ELR (cell line): ENCODE measurements around the gene SCNN1A.
A peak's percentile ranks its signal among the peaks of the same experiment; 100 is the strongest.

Experiments
- DNase-seq: peaks from one replicate; pipeline ENCODE4 v3.0.0-alpha.2; 2015; ENCODE audit warnings: low read depth

Gene SCNN1A

GRCh38 chr12:6384499-6385436, 9.4 kb upstream of the SCNN1A start:
- peak; percentile 42 for DNase-seq

GRCh38 chr12:6383572-6384498, 8.5 kb upstream of the SCNN1A start, which contains the start of gene LTBR:
TSS of gene LTBR (plus strand) at chr12:6384162. CDS start at chr12:6384359, 197 bp downstream.
- DNase-seq, result peak; percentile 95

- no peak for DNase-seq
Measured at GRCh38 chr12:6382982-6383381, 7.6 kb upstream of the SCNN1A start.

- no peak for DNase-seq
Measured at GRCh38 chr12:6382371-6382770, 7.0 kb upstream of the SCNN1A start.

GRCh38 chr12:6380141-6381121, 5.1 kb upstream of the SCNN1A start:
- no peak for DNase-seq

- no peak for DNase-seq
Measured at GRCh38 chr12:6378709-6379472, 3.5 kb upstream of the SCNN1A start.

GRCh38 chr12:6377667-6377994, 2.3 kb upstream of the SCNN1A start:
- no peak for DNase-seq

- no peak for DNase-seq
Measured at GRCh38 chr12:6376870-6377666, 1.7 kb upstream of the SCNN1A start.

- peak; percentile 52 for DNase-seq
Measured at GRCh38 chr12:6376079-6376869, 911 bp upstream of the SCNN1A start.

GRCh38 chr12:6374786-6375160, 590 bp downstream of the SCNN1A start:
- no peak for DNase-seq

GRCh38 chr12:6374028-6374785, 1.2 kb downstream of the SCNN1A start:
- no peak for DNase-seq

- DNase-seq, result no peak
Measured at GRCh38 chr12:6373022-6373787, 2.2 kb downstream of the SCNN1A start.

- DNase-seq, result peak; percentile 89
Measured at GRCh38 chr12:6372403-6373003, 2.9 kb downstream of the SCNN1A start.

GRCh38 chr12:6370994-6371754, 4.2 kb downstream of the SCNN1A start:
- DNase-seq, result peak; percentile 92

GRCh38 chr12:6370576-6370935, 4.8 kb downstream of the SCNN1A start:
- no peak for DNase-seq

GRCh38 chr12:6369916-6370575, 5.3 kb downstream of the SCNN1A start:
- DNase-seq, result peak; percentile 20
